HG03135 (cell line): ENCODE results near the gene CCNY.
"Not testable (repeated sequence)": the region's sequence is repeated elsewhere in the genome, so short reads cannot be mapped to it uniquely, and the experiment has no call there.

ENCODE experiments used
- ATAC-seq: cut with Tn5 transposase; IDR thresholded peaks from one replicate; pipeline ENCODE4 v1.9.1; 2021; ENCODE audit warnings: mild to moderate bottlenecking, moderate library complexity; ENCODE audit not compliant: unreplicated experiment

The CCNY gene

DNA sequence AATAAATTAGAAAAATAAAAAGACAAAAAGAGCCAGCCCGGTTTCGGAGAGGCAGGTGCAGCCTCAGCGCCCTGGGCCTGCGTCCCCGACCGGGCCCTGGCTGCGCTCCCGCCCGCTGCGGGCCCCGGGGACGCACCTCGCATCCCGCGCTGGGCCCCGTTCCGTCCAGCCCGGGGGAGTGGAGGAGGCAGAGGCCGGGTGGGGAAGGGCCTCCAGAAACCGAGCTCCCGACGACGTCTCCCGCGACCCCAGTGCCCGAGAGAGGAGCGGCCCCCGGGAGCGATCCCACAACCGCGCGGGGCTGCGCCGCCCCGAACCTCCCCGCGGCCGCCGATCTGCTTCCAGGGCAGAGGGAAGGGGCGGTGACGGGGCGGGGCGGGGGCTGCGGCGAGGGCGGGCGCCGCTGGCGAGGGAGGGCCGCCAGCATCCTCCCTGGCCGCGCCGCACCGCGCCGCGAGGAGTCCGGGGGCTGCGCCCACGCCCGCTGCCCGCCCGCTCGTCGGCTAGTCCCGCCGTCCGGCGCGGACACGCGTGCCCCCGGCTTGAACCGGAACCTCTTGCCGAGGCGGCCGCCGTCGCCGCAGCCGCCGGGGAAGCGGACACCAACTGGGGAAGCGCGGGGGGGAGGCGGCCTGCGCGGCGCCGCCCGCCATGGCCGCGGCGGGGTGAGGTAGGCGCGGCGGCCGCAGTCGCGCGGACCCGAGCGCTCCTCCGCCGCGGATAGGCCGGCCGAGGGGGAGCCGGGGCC is at the start of gene CCNY:
CCNY (plus strand) TSS at position 426 of the 748 bp plus-strand sequence. CDS start 545 bp downstream, outside the sequence.
- peak; percentile 57 for ATAC-seq

DNA sequence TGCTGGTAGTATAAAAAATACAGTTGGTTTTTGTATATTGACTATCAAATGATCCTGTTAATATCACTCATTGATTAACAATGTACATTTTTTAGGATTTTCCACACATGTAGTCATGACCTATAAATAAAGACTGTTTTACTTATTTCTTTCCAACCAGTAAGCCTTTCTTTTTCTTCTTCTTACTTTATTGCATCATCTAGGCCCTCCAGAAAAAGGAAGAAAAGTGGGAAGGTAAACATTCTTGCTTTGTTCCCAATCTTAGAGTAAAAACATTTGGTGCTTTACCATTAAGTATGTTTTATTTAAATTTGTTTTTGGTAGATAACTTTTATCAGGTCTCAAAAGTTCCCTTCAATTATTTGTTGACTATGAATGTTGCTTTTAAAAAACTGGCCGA is 47.1 kb upstream of the CCNY start:
- no peak for ATAC-seq

DNA sequence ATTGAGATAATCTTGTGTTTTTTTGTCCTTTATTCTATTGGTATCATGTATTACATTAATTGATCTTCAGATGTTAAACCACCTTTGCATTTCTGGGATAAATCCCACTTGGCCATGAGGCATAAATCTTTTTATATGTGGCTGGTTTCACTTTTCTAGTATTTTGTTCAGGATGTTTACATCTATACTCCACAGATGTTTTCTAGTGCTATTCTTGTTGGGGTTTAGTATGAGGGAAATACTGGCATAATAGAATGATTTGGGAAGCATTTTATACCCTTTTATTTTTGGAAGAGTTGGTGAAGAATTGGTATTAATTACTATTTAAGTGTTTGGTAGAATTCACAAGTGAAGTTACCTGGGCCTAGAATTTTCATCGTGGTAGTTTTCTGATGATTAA is 41.8 kb upstream of the CCNY start:
- no peak for ATAC-seq

DNA sequence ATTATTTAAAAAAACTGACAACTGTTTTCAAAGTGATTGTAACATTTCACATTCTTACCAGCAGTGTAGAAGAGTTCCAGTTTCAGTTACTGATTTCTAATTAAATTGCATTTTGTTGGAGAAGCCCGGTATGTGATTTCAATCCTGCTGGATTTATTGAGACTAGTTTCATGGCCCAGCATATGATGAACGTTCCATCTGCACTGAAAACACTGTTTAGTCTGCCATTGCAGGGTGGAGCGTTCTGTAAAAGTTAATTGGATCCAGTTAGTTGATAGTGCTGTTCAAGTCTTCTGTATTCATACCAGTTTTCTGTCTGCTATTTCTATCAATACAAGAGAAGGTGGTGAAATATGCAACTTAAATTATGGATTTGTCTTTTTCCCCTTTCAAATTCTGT is 37.3 kb upstream of the CCNY start:
- no peak for ATAC-seq

DNA sequence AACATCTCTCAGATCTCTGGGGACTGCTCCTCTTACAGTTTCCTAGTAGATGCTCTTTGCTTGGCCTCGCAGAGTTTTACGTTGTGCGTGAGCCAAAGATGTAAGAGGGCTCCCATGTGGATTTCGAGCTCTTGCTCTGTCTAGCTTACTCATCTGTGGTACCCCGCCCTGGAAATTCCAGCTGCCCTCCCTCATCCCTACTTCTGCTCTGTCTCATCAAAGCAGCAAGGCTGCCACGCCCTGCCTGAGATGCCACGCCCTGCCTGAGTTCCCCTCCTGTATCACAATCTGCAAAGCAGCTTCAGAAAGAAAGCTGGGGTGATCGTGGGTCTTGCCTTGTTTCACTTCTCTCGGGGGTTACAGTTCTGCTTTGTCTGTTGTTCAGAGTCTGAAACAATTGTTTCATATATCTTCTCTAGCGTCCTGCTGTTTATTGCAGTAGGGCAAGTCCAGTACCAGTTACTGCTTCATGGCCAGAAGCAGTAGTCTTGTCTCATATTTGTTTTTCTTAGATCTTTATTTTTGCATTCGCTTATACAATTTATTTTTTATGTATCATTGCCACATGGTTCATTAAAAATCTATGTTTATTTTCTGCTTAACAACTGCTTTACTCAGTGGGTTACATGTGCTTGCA is 36.1 kb upstream of the CCNY start:
- ATAC-seq: peak; percentile 94

DNA sequence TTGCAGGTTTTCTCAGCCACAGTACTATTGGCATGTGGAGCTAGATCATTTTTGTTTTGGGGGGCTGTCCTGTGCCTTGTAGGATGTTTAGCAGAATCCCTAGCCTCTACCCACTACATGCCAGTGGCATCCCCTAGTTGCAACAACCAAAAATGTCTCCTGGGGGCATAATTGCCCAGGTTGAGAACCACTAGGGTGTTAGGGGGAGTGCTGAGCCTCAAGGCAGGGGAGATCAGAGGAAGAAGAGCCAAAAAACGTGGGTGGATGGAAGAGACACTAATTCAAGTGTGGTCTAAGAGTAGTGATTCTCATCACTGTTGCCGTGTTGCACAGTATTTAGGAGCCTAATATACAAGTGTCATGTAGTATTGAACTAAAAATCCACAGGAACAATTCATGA is 31.7 kb upstream of the CCNY start:
- ATAC-seq: no peak

DNA sequence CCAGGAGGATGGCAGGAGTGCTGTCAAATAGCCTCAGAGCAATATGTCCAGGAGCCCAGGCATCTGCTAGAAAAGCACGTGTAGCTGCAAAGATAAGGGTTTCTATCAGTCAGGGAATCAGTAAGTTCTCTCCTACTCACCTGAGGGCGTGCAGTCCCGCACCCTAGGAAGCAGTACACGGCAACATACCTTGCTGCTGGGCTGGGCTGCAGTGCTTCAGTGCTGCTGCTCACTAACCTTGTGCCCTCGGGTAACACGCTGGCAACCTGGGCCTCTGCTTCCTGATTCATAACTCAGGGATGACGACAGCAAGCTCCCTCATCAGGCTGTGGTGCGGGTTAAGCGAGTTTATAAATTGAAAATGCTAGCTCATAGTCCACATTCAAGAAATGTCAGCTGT is 29.5 kb upstream of the CCNY start:
- ATAC-seq: no peak

DNA sequence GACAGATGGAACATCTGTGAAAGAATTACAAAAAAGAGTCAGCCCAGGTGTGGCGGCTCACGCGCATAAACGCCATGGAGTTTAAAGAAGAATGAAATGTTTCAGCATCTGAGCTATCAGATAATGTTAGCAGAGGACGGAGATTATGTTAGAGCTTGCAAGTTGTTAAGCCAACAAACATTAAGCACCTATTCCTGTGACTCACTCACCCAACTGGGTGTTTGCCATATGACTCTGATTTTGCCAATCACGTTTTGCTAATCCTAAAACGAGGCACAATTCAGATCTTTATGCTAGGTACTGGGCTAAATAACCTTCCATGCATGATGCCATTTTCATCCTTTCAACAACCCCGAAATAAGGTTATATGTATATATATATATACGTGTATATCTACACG is 29.0 kb upstream of the CCNY start:
- ATAC-seq: no peak

DNA sequence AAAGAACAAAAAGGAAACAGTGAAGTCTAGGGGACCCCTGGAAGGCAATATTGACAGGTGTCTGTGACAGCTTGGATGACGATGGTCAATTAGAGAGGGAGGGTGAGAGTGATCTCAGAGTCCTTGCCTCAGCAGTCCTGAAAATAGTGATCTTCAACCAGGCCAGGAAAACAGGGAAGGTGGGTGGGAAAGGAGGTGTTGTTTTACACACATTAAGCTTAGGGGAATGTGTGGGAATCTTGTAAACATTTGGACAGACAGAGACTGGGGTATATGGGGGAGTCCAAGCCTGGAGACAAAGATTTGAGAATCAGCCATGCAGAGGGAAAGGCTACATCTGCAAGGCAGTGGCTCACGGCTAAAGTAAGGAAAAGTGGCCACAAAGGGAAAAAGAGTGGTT is 27.5 kb upstream of the CCNY start:
- ATAC-seq: no peak

DNA sequence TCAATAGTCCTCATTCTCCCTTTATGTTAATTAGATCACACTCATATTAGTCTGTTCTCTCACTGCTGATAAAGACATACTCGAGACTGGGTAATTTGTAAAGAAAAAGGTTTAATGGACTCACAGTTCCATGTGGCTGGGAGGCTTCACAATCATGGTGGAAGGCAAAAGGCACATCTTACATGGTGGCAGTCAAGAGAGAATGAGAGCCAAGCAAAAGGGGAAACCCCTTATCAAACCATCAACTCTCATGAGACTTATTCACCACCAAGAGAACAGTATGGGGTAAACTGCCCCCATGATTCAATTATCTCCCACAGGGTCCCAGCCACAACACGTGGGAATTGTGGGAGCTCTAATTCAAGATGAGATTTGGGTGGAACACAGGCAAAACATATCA is 22.2 kb upstream of the CCNY start:
- ATAC-seq: not testable (repeated sequence)

DNA sequence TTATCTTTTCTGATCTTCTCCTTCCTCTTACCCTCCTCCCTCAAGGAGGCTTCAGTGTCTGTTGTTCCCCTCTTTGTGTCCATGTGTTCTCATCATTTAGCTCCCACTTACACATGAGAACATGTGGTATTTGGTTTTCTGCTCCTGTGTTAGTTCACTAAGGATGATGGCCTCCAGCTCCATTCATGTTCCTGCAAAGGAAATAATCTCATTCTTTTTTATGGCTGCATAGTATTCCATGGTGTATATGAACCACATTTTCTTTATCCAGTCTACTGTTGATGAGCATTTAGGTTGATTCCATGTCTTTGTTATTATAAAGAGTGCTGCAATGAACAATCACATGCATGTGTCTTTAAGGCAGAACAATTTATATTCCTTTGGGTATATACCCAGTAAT is 21.1 kb upstream of the CCNY start:
- not testable (repeated sequence) for ATAC-seq

DNA sequence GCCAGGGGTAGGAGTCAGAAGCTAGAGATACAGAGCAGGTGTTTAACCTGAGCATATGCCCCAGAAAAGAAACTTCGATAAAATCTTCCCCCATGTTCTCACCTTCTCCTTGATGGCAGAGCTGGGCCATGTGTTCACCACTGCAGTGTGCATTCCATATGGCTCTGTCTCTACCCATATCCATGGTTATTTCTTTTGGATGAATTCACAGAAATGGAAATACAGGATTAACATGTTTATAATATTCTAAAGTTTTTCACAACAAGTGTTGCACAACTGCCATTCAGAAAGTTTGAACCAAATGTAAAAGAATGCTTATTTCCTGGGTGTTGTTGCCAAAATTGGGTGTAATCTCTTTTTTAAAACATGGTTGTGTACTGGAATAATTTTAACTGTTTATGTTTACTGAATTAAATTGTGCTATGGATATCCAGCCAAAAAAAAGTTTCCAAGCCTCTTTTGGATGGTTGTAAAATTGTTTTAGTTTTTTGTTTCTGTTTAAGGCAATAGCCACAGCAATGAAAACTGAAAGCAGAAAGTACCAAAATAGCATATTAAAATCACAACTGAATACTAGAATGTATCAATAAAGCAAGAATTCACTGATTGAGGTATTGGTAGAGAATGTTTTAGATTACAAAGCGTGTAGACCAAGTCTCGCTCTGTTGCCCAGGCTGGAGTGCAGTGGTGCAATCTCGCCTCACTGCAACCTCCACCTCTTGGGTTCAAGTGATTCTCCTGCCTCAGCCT is 19.9 kb upstream of the CCNY start:
- no peak for ATAC-seq

DNA sequence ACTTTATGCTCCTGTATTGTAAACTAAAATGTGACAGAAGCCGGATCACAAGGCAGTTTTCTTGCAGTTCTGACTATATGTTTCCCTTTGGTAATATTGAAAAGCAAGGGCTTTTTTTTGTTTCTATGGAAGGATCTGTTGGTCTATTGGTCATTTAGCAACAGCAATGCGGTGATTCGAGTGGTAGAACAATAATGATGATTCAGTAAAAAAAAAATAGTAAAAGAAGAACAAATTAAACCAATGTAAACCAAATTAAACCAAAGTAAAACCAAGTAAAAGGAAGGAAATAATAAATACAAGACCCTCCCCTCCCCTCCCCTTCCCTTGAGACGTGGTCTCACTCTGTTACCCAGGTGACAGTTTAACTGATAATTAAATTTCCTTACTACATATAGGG is 17.8 kb upstream of the CCNY start:
- no peak for ATAC-seq

DNA sequence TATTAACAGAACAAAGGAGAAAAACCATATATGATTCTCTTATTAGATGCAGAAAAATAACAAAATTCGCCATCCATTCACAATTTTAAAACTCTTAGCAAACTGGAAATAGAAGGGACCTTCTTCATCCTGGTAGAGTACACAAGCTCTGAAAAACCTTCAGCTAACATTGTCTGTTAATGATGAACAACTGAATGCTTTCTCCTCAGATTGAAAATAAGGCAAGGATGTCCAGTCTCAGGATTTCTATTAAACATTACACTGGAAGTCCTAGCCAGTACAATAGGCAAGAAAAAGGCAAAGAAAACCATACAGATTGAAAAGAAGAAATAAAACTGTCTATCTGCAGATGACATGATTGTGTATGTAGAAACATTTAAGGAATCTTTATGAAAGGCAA is 16.0 kb upstream of the CCNY start:
- no peak for ATAC-seq

DNA sequence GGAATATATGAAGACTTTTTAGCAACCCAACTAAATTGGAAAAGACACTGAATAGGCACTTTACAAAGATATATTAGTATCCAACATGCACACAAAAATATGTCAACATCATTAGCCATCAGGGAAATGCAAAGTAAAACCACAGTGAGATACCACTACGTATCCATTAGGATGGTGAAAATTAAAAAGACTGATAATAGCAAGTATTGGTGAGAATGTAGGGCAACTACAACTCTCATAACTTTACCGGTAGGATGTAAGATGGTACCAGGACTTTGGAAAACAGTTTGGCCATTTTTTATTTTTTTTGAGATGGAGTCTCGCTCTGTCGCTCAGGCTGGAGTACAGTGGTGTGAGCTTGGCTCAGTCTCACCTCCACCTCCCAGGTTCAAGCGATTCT is 13.7 kb upstream of the CCNY start:
- ATAC-seq: no peak

DNA sequence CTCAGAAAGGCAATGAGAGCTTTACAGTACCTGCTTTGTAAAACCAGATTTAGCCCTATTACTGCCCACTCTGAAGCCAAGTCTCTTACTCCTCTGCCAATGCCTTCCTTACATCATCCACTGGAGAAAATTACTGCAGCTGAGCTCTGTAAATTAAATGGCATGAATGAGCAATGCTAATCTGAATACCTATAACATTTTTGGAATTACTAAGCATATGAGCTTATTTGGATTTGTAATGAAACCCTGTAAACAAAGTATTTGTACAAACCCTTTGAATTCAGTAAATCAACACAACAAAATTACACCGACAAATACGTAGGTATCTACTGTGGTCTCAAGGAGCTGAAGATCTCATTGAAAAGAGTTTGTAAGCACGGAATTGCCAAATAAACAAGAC is 12.1 kb upstream of the CCNY start:
- no peak for ATAC-seq

DNA sequence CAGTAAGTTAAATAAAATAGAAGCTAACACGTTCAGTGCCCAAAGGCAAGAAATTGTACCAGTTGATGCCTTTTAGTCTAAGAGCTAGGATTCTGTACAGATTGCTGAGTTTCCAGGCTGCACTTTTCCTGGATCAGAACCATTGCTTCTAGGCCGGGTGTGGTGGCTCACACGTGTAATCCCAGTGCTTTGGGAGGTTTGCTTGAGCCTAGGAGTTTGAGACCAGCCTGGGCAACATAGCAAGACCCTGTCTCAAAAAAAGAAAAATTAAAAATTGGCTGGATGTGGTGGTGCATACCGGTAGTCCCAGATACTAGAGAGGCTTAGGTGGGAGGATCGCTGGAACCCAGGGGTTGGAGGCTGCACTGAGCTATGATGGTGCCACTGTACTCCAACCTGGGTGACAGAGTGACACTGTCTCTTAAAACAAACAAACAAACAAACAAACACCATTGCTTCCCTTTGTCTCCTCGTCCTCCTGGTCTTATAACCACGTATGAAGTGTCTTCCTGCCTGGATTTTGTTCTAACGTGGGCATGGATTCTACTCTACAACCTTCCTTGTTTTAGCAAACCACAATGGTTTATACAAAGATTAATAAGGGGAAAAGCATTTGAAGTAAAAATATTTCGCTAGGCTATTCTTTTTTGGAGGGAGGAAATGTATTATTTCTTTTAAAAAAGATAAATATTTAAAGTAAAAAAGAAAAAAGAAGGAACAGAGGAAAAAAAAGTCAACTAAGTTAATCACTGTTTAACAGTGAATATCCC is 9.7 kb upstream of the CCNY start:
- ATAC-seq: no peak

DNA sequence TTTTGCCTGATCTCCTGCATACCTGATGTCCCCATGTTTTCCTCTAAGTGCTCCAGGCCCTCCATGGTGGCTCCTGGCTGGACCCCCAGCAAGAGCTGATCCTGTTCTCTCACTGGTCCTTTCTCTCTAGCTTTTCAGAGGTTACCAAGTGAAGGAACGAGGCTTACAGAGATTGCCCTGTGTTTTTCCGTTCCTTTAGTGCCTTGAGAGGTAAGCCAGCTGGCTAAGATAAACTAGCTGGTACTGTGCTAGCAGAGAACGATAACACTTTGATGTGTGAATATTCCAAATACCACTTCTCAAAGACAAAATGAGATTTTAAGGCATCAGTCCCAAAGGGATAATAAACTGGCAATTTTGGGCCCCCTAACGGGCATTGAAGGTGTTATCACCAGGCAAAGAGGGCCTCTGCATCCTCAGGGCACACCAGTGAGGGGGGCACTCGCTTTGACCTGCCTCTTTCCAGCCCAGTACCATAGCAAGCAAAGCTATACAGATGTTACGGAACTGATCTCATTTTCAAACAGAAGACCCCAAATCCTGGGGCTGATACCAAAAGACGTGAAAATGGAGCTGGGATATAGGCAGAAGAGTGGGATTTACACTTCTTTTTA is 8.4 kb upstream of the CCNY start:
- ATAC-seq: no peak

DNA sequence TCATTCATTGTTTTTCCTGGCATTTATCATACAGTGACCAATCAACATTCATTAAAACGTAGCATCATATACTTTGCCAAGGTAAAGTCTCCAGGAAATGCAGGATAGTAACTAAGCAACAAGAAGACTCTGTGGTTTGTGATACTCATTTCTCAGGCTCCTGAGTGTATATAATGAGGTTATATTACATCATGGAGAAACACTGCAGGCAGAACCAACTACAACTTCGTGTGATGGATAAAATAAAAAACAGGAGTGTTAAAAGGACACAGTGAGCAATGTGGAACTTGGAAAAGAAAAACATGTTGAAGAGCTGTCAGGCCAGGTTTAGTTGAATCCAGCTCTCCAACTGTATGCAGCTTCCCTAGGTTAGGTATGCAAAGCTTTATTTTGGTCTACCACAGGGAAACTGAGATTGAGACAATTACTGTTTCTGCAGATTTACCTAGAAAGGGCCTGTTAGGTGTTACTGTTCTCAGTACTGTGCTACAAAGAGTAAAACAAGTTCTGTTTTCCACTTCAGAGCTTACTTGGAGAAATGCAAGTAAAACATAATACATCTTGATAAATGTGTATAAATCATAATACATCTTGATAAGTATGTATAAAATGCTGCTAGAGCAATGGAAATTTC is 7.8 kb upstream of the CCNY start:
- no peak for ATAC-seq

DNA sequence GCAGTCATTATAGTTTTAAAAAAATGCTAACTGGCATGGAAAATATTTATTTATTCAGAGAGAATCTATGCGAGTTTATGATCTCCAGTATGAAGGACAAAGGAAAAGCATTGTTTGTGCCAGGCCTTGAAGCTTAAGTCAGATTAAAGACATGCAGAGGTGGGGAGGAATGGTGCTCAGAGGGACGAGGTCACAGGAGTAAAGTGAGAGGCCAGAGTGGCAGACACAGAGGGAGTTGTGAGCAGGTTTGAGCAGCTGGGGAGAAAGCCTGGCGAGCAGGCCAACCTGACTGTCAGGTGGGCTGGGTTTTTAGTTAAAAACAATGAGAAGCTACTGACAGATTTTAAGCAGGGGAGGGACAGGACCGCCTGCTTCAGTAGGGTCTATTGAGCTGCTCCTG is 6.8 kb upstream of the CCNY start:
- no peak for ATAC-seq
